Inflammatory macrophage treated with lipopolysaccharide for 1 hour (primary cell): ENCODE measurements around the gene ARID2.

Experiments
- DNase-seq, 2 donors: peaks; one replicate each; pipeline ENCODE4 v3.0.0-alpha.2; 2020 to 2022

Gene ARID2

GRCh38 chr12:45948546-45948945 lies 219.0 kb downstream of the ARID2 start:
- DNase-seq: no peak
